HepG2 (cell line): ENCODE measurements around the gene RNF149. TPM values are rescaled to one million over a fixed set of nuclear protein-coding genes. Genes with fewer than 3 reads are reported as not detected.

Source experiments
- EP300 ChIP-seq, 3 experiments: sonication (generic) in 1 of 3; formaldehyde crosslinking in 1 of 3; IDR thresholded peaks; 2 replicates each; pipeline versions ENCODE4 v1.5.1 to v1.6.1; 2011 to 2020; ENCODE audit warnings: low read depth in 2 of 3, low read length in 2 of 3, borderline replicate concordance in 1 of 3, improper control_type of control experiment in 1 of 3, mild to moderate bottlenecking in 1 of 3, missing genetic modification reagents in 1 of 3, moderate library complexity in 1 of 3
- GLI4 ChIP-seq: sonication (generic); formaldehyde crosslinking; IDR thresholded peaks from 2 replicates; pipeline ENCODE4 v1.5.1; 2020; ENCODE audit warnings: missing genetic modification reagents, mild to moderate bottlenecking, moderate library complexity, borderline replicate concordance
- IKZF1 ChIP-seq: fragments of 450-650 bp; IDR thresholded peaks from 2 replicates; pipeline ENCODE4 v1.7.1; 2016
- LCORL ChIP-seq, 2 experiments: fragments of 450-650 bp in 1 of 2; sonication (generic) in 1 of 2; formaldehyde crosslinking in 1 of 2; IDR thresholded peaks; 2 replicates each; pipeline versions ENCODE4 v1.5.0 to v1.6.1; 2017 to 2020; ENCODE audit warnings: antibody characterized with exemption in 1 of 2, missing genetic modification reagents in 1 of 2
- NFYB ChIP-seq: sonication (generic); formaldehyde crosslinking; IDR thresholded peaks from 2 replicates; pipeline ENCODE4 v1.4.0; 2020; ENCODE audit warnings: missing genetic modification reagents
- NFYC ChIP-seq: IDR thresholded peaks from 2 replicates; pipeline ENCODE4 v1.6.1; 2016; ENCODE audit warnings: missing genetic modification reagents, missing compliant biosample characterization
- REPIN1 ChIP-seq: sonication (generic); formaldehyde crosslinking; IDR thresholded peaks from 2 replicates; pipeline ENCODE4 v1.8.0; 2022; ENCODE audit warnings: missing genetic modification reagents, low read depth, mild to moderate bottlenecking, borderline replicate concordance
- RFX5 ChIP-seq: IDR thresholded peaks from 2 replicates; pipeline ENCODE4 v1.6.1; 2011; ENCODE audit warnings: low read depth, low read length, improper control_type of control experiment
- SNAPC5 ChIP-seq: sonication (generic); formaldehyde crosslinking; IDR thresholded peaks from 2 replicates; pipeline ENCODE4 v1.8.1; 2023; ENCODE audit warnings: mild to moderate bottlenecking, missing genetic modification reagents, borderline replicate concordance
- SP2 ChIP-seq: sonication (generic); formaldehyde crosslinking; IDR thresholded peaks from 2 replicates; pipeline ENCODE4 v1.5.1; 2020; ENCODE audit warnings: mild to moderate bottlenecking, missing genetic modification reagents
- ZNF331 ChIP-seq: sonication (generic); formaldehyde crosslinking; IDR thresholded peaks from 2 replicates; pipeline ENCODE4 v1.4.0; 2020; ENCODE audit warnings: missing genetic modification reagents
- ZNF784 ChIP-seq: sonication (generic); formaldehyde crosslinking; IDR thresholded peaks from 2 replicates; pipeline ENCODE4 v1.5.1; 2020; ENCODE audit warnings: missing genetic modification reagents, mild to moderate bottlenecking, borderline replicate concordance
- polyA plus RNA-seq, 8 experiments: library from polyadenylated mRNA; depleted of rRNA in 3 of 8; stranded (reverse) in 7 of 8; unstranded in 1 of 8; fragments of >200 nt; fragmentation: Illumina TruSeq in 4 of 8; extraction: Trizol in 4 of 8; gene quantifications; 2 replicates each; pipeline versions ENCODE4 v1.2.1 to v1.2.3, GENCODE V29; 2011 to 2016; ENCODE audit warnings: low read depth in 4 of 8, missing spikeins in 1 of 8, mixed read lengths in 1 of 8; ENCODE audit not compliant: insufficient read depth in 1 of 8
- total RNA-seq, 5 experiments: library from RNA; depleted of rRNA; stranded (reverse); fragments of >200 nt; fragmentation: Illumina TruSeq; extraction: Trizol; gene quantifications; 2 replicates each; pipeline ENCODE4 v1.2.3, GENCODE V29; 2016; ENCODE audit warnings: low read depth in 1 of 5
- TF ChIP-seq, protein P1 (sequence below): IDR thresholded peaks from 2 replicates; pipeline ENCODE4 v1.6.1; 2016; ENCODE audit warnings: missing genetic modification reagents, missing compliant biosample characterization
- TF ChIP-seq, protein P2 (sequence below): IDR thresholded peaks from 2 replicates; pipeline ENCODE4 v1.6.1; 2016; ENCODE audit warnings: control low read depth

RNF149 gene
- total and polyA plus RNA-seq, 2 of the 13 experiments (the other 11 are each of a cell fraction or from before 2014, with no cell fraction given), result 87.6 to 109 TPM

GRCh38 chr2:101340141-101340551 is 31.6 kb upstream of the RNF149 start (continued):
- TF ChIP-seq EP300 (IDR thresholded peaks at IDR 0.05; ENCODE audit: low read depth in 2 of 2, low read length in 2 of 2), result peak in 1 of 2 experiments; percentile 34; a peak in 1 of 4 replicates
- no peak for TF ChIP-seq EP300 (CRISPR knock-in tag; IDR thresholded peaks at IDR 0.05; ENCODE audit: borderline replicate concordance)
- TF ChIP-seq, protein P1, sequence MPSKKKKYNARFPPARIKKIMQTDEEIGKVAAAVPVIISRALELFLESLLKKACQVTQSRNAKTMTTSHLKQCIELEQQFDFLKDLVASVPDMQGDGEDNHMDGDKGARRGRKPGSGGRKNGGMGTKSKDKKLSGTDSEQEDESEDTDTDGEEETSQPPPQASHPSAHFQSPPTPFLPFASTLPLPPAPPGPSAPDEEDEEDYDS (CRISPR knock-in tag), result 0 out of 2 replicates have a peak, but pooled peaks have one; percentile 8
- TF ChIP-seq ZNF784, result no peak
- TF ChIP-seq NFYB, result peak; percentile 72
- peak; percentile 81 for TF ChIP-seq NFYC (CRISPR knock-in tag)
- TF ChIP-seq GLI4 (CRISPR knock-in tag), result 0 out of 2 replicates have a peak, but pooled peaks have one; percentile 30
- peak; percentile 85 for TF ChIP-seq SP2 (CRISPR knock-in tag)
- TF ChIP-seq SNAPC5, result no peak
- TF ChIP-seq, protein P2, sequence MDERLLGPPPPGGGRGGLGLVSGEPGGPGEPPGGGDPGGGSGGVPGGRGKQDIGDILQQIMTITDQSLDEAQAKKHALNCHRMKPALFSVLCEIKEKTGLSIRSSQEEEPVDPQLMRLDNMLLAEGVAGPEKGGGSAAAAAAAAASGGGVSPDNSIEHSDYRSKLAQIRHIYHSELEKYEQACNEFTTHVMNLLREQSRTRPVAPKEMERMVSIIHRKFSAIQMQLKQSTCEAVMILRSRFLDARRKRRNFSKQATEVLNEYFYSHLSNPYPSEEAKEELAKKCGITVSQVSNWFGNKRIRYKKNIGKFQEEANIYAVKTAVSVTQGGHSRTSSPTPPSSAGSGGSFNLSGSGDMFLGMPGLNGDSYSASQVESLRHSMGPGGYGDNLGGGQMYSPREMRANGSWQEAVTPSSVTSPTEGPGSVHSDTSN (CRISPR knock-in tag), result peak; percentile 90
- no peak for TF ChIP-seq LCORL (IDR thresholded peaks at IDR 0.05)
- peak; percentile 48; the same call in 1 of the 2 replicates for TF ChIP-seq LCORL (CRISPR knock-in tag; IDR thresholded peaks at IDR 0.05)
- no peak for TF ChIP-seq ZNF331 (CRISPR knock-in tag)
- no peak for TF ChIP-seq IKZF1
- no peak for TF ChIP-seq RFX5
- no peak for TF ChIP-seq REPIN1 (CRISPR knock-in tag)
